ENCODE results near the gene GNAL. TPM values are rescaled to one million over a fixed set of nuclear protein-coding genes. Genes with fewer than 3 reads are reported as not detected.
A peak's percentile ranks its signal among the peaks of the same experiment; 100 is the strongest.
"Not testable (repeated sequence)": the region's sequence is repeated elsewhere in the genome, so short reads cannot be mapped to it uniquely, and the experiment has no call there.

GNAL gene
- 1 to 10 TPM in 11 of 12 donors, not detected in 1; 1.1 to 6.9 (median 2.1) TPM for polyA plus RNA-seq (ENCODE audit: insufficient read length in 12 of 12)
- long read RNA-seq, donor 1, partial matches to known transcripts, result 41 of 41 reads
- long read RNA-seq, donor 1, other reads (novel, unspliced or antisense), result 0 of 41 reads
- long read RNA-seq, donor 2, full-length matches to known transcripts, result 1 of 1 reads
- long read RNA-seq, donor 2, partial matches to known transcripts, result 0 of 1 reads
- long read RNA-seq, donor 2, other reads (novel, unspliced or antisense), result 0 of 1 reads
- long read RNA-seq, donor 3, result 0 reads
- long read RNA-seq, donor 4, result 0 reads
- long read RNA-seq, donor 5, partial matches to known transcripts, result 0 of 6 reads
- long read RNA-seq, donor 5, other reads (novel, unspliced or antisense), result 6 of 6 reads
- long read RNA-seq, donor 6, result 0 reads
- long read RNA-seq, donor 7, result 0 reads
- long read RNA-seq, donor 8, result 0 reads
- long read RNA-seq, donor 9, result 0 reads
- long read RNA-seq, donor 10, result 0 reads
- long read RNA-seq, donor 11, result 0 reads

DNA sequence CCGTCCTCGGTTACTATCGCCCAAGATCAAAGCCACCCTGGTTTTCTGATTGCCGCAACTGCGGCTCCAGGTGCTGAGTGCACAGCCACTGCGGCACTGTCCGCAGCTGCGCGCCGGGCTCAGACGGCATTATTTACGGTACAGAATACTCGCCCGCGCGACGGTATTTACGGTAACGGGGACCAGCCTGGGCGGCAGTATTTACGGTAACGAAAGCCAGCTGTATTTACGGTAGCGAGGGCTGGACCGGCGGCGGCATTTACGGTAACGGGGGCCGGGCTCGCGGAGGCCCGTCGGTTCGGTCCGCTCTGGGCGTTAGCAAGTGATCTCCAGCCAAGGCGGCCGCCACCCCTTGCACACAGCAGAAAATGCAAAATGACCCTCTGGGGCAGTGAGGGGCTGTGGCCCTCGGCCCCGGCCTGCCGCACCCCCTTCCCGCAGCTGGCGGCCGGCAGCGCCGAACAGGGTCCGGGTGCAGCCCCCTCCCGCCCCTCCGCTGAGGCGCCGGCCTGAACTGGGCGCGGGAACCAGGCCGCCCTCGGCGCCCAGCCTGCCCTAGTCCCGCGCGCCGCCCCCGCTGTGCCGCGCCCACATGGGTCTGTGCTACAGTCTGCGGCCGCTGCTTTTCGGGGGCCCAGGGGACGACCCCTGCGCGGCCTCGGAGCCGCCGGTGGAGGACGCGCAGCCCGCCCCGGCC, at the start of gene GNAL:
Gene GNAL, plus strand, starts transcription at position 293 of the 697 bp plus-strand sequence. Its CDS starts 300 bp downstream, at position 593.
- DNase-seq, result peak; percentile 83

DNA sequence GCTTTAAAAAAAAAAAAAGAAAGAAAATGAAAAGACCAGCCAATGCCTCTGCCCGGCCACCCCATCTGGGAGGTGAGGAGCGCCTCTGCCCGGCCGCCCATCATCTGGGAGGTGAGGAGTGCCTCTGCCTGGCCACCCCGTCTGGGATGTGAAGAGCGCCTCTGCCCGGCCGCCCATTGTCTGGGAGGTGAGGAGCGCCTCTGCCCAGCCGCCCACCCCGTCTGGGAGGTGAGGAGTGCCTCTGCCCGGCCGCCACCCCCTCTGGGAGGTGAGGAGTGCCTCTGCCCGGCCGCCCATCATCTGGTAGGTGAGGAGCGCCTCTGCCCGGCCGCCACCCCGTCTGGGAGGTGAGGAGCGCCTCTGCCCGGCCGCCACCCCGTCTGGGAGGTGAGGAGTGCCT, 41.8 kb upstream of the GNAL start:
- DNase-seq, result not testable (repeated sequence)

GRCh38 chr18:11647804-11648203, 41.3 kb upstream of the GNAL start:
- DNase-seq, result not testable (repeated sequence)

GRCh38 chr18:11649839-11650238, 39.2 kb upstream of the GNAL start:
- no peak for DNase-seq

DNA sequence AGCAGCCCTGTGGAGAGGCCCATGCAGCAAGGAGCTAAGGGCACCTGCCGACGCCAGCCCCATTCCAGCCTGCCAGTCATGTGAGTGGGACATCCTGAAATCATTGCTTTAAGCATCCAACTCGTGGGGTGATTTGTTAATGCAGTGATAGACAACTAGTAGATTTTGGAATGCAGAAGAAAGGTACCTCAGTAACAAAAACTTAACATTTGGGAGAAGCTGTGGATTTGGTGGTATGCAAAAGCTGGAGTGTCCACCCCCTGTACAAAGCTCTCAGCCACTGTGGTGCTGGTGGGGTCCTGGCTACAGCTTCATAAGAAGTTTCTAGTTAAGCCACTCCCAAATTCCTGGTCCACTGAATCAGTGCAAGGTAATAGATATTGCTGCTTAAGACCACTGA, 37.2 kb upstream of the GNAL start:
- no peak for DNase-seq

GRCh38 chr18:11653521-11653920, 35.5 kb upstream of the GNAL start:
- no peak for DNase-seq

GRCh38 chr18:11654736-11655605, 34.1 kb upstream of the GNAL start:
- DNase-seq, result peak; percentile 15

DNA sequence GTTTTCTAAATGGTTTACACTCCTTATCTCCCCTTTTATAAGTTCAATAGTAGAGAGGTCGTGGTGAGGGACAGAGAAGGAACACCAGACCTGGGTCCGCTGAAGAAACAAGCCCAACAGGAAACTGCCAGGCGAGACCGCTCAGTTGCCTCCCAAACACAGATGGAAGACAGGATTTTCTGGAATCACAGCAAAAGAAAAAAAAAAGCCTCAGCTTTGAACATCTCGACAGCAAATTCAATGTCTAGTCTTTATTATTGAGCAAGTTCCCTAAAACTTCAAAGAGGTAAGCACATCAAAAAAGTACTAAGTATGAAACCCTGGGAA, 33.5 kb upstream of the GNAL start:
- no peak for DNase-seq

- no peak for DNase-seq
Observed at GRCh38 chr18:11657152-11657551, 31.9 kb upstream of the GNAL start.

DNA sequence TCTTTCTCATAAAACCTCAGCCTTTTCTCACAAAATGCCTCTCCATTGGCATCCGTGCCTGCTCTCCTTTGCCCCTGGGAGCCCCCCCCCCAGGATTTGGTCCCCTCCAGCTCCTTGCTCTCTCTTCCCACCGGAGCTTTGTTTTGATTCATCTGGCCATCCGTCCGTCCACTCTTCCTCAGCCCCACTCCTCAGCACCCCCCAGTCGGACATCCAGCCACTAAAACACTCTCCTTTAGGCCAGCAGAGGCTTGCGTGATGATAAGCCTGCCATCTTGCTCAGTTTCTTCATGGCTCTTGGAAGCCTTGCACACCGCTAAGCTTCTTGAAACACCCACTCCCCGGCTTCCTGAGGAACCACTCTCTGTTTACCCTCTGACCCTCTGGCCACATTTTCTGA, 31.5 kb upstream of the GNAL start:
- no peak for DNase-seq

- DNase-seq, result no peak
Observed at GRCh38 chr18:11658019-11658418, 31.0 kb upstream of the GNAL start.

DNA sequence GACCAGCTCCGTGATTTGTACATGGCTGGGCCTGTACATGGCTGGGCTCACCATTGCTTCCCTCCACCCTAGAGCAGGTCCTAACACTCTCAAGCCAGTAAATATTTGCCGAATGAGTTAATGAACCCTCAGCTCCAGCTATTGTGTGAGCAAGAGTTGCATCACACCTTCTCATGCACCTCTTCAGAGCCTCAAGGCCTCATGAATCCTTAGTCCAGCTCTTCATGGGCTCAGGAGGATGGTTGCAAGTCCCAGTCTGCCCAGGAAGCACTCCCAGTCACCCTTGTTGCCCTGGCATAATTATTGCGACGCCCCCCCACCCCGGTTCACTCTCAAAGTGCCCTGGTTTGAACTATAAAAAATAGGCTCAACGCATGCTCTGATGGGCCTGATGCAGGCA, 30.1 kb upstream of the GNAL start:
- DNase-seq, result no peak

DNA sequence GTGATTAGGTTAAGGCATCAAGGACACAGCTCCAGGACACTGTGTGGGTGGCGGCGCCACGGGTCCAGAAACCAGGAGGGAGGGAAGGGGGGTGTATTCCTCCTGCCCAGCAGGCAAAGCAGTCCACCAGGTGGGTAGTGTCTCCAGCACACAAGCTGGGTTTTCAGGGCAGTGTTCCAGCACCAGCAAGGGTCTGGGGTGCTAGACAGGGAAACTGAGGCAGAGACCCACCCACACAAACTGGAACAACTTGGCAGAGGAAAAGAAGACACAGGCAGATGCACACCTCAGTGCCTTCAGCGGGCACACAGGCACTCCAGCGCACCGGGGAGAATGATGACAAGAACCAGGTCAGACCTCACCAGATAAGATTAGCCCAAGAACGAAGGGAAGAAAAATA, 28.4 kb upstream of the GNAL start:
- no peak for DNase-seq

- DNase-seq, result no peak
Observed at GRCh38 chr18:11661430-11661829, 27.6 kb upstream of the GNAL start.

DNA sequence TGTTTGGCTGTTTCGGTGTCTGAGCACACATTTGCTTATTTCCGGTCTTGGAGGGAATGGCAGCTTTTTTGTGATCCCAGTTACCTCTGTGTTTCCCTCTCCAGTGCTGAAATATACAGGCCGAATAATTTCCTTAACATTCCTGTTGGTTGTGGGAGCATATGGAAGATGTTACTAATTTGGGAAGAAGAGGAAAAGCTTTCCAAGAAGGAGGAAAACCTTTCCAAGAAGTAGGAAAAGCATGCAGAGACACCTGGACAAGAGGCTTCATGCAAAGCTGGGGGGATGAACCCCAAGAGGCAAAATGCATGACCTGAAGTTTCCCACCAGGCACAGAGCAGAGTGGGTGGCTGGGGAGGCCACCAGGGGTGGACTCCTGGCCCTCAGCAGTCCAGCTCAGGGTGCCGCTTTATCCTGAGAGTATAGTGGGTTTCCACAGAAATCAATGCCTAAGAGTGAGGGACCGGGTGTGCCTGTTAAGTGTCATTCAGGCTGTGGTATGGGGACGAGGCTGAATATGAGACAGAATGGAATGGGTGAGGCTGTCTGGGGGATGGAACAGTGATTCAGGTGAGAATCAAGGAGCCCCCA, 25.5 kb upstream of the GNAL start:
- no peak for DNase-seq

GRCh38 chr18:11664286-11664685, 24.8 kb upstream of the GNAL start:
- DNase-seq, result no peak

DNA sequence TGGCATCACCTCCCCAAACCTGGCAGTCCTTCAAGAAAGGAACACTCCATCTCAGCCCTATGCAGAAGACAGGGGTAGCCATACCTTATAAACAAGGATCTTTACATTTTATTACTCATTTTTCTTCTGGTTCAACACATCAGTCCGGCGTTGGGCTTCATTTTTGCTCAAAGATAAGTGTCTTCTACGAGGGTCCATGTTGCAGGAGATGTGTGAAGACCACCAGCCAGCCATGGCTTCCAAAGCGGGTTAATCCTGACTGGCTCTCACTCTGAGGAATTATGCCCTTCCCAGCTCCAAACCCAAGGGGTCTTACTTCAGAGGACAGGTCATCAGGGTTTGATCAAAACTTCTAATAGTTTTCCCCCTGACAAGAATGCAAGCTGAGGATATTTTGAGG, 23.9 kb upstream of the GNAL start:
- no peak for DNase-seq

DNA sequence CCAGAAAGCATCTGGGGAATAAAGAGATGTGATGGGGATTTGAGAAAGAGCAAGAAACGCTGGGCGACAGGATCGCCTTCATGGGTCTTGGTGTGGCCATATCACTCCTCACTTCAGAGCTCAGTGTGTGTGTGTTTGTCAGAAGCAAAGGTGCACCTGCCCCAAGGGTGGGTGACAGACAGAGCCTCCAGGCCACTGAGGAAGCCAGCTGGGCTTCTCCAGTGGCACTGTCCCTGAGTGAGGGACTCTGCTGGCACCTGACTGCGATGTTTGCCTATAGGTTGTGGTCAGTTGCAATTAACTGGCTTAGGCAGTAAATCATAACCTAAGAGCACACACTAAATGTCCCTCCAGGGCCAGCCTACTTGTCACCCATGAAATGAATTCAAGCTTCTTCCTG, 23.5 kb upstream of the GNAL start:
- no peak for DNase-seq

GRCh38 chr18:11666176-11666575, 22.9 kb upstream of the GNAL start:
- no peak for DNase-seq

- no peak for DNase-seq
Observed at GRCh38 chr18:11666831-11667230, 22.2 kb upstream of the GNAL start.

- DNase-seq, result no peak
Observed at GRCh38 chr18:11667578-11667977, 21.5 kb upstream of the GNAL start.

All from muscle of arm (tissue), 14 donors.